Stimulated activated naive B cell treated with anti-CD40 and anti-IgM and Interleukin-4, amounts not matched to agents 10 μg/mL and 1 μg/mL and 100 μg/mL, for 72 hours (primary cell): ENCODE results near the gene RNLS.

ENCODE experiments used
- ATAC-seq, 2 donors: fragments of 150-1000 bp; cut with Tn5 transposase; replicated peaks; 2 replicates each; pipeline ENCODE4 v1.10.0; 2021; ENCODE audit warnings: moderate library complexity in 1 of 2
- DNase-seq: peaks from one replicate; pipeline ENCODE4 v3.0.0; 2021
- H3K27ac Mint-ChIP-seq: one replicate; pipeline ENCODE4 v1.8.0; 2022; ENCODE audit warnings: mild to moderate bottlenecking, mixed read lengths
- H3K27me3 Mint-ChIP-seq, 2 donors: one replicate each; pipeline ENCODE4 v1.8.0; 2022; ENCODE audit warnings: mixed read lengths in 2 of 2
- H3K36me3 Mint-ChIP-seq, 2 donors: one replicate each; pipeline ENCODE4 v1.8.0; 2022; ENCODE audit warnings: mixed read lengths in 2 of 2, mild to moderate bottlenecking in 1 of 2
- H3K4me1 Mint-ChIP-seq, 2 donors: one replicate each; pipeline ENCODE4 v1.8.0; 2022; ENCODE audit warnings: mixed read lengths in 2 of 2, mild to moderate bottlenecking in 1 of 2
- H3K4me3 Mint-ChIP-seq, 2 donors: one replicate each; pipeline ENCODE4 v1.8.0; 2022; ENCODE audit warnings: mild to moderate bottlenecking in 2 of 2, mixed read lengths in 2 of 2, moderate library complexity in 1 of 2
- H3K9me3 Mint-ChIP-seq, 2 donors: one replicate each; pipeline ENCODE4 v1.8.0; 2022; ENCODE audit warnings: mixed read lengths in 2 of 2, mild to moderate bottlenecking in 1 of 2

Gene RNLS

GRCh38 chr10:88540351-88540750 is 42.8 kb downstream of the RNLS start:
- no peaks in the 10 kb centered on the region for H3K27me3 Mint-ChIP-seq
- no peaks in the 10 kb centered on the region for H3K9me3 Mint-ChIP-seq
- peaks cover 2 to 3% of the 10 kb centered on the region in 2 donors for H3K4me1 Mint-ChIP-seq
- no peak for DNase-seq
- no peak overlapping the region for H3K4me3 Mint-ChIP-seq
- no peak for ATAC-seq
- H3K36me3 Mint-ChIP-seq = no peaks in the 10 kb centered on the region
- no peak overlapping the region for H3K27ac Mint-ChIP-seq

- H3K4me1 Mint-ChIP-seq = no peaks in the 10 kb centered on the region
- no peak for ATAC-seq
- no peaks in the 10 kb centered on the region for H3K9me3 Mint-ChIP-seq
- no peaks in the 10 kb centered on the region for H3K27me3 Mint-ChIP-seq
- no peaks in the 10 kb centered on the region for H3K36me3 Mint-ChIP-seq
- H3K4me3 Mint-ChIP-seq = no peak overlapping the region
- no peak for DNase-seq
- H3K27ac Mint-ChIP-seq = no peak overlapping the region
These were observed 45.1 kb downstream of the RNLS start for GRCh38 chr10:88538048-88538447.

DNA sequence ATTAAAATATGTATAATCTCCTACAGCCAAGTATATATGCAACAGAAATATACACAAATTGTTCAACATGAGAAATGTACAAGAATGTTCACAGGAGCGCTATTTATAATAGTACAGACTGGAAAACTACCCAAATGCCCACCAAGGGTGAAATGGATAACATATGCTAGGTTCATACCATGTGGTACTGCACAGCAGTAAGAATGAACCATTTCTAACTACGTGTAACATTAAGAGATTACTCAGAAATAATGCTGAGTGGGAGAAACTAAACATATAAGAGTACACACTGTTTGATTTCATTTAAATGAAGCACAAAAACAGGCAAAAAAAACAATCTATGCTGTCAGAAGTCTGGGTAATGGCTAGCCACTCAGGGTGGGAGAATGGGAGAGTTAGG is 45.8 kb downstream of the RNLS start:
- Mint-ChIP-seq H3K36me3 (no peaks in the 10 kb centered on the region), H3K4me3 (no peak overlapping the region), H3K9me3 (no peaks in the 10 kb centered on the region), H3K27ac (no peak overlapping the region), H3K27me3 (no peaks in the 10 kb centered on the region), H3K4me1 (no peaks in the 10 kb centered on the region)
- no peak for ATAC-seq
- DNase-seq = no peak

DNA sequence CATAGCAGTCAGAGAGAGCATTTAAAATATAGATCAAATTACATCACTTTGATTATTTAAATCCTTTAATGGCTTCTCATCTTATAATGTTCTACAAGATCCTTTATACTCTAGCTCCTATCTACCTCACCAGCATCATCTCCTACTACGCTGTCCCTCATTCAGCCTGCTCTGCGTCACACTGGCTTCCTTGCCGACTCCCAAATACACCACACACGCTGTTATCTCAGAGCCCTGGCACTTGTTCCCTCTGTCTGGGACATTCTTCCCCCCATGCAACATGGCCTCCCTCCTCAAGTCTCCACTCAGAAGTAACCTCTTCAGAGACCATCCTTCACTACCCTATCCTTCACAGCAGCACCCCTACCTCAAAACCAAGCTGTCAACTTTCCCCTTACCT is 46.7 kb downstream of the RNLS start:
- Mint-ChIP-seq H3K4me1 (no peaks in the 10 kb centered on the region), H3K4me3 (no peak overlapping the region), H3K9me3 (no peaks in the 10 kb centered on the region), H3K27ac (no peak overlapping the region), H3K36me3 (no peaks in the 10 kb centered on the region), H3K27me3 (no peaks in the 10 kb centered on the region)
- ATAC-seq = no peak
- no peak for DNase-seq

- no peaks in the 10 kb centered on the region for H3K9me3 Mint-ChIP-seq
- no peak overlapping the region for H3K4me3 Mint-ChIP-seq
- ATAC-seq = no peak
- no peaks in the 10 kb centered on the region for H3K27me3 Mint-ChIP-seq
- no peaks in the 10 kb centered on the region for H3K4me1 Mint-ChIP-seq
- H3K27ac Mint-ChIP-seq = no peak overlapping the region
- no peaks in the 10 kb centered on the region for H3K36me3 Mint-ChIP-seq
- DNase-seq = no peak
These were observed 48.9 kb downstream of the RNLS start for GRCh38 chr10:88534072-88534665.

- Mint-ChIP-seq H3K9me3 (no peaks in the 10 kb centered on the region), H3K4me3 (no peak overlapping the region), H3K4me1 (no peaks in the 10 kb centered on the region), H3K27me3 (no peaks in the 10 kb centered on the region), H3K27ac (no peak overlapping the region), H3K36me3 (no peaks in the 10 kb centered on the region)
- no peak for DNase-seq
- ATAC-seq = no peak
These were observed 51.6 kb downstream of the RNLS start for GRCh38 chr10:88531392-88532052.

GRCh38 chr10:88530629-88531391 is 52.3 kb downstream of the RNLS start:
- ATAC-seq = no peak
- Mint-ChIP-seq H3K27me3 (no peaks in the 10 kb centered on the region), H3K9me3 (no peaks in the 10 kb centered on the region), H3K4me1 (no peaks in the 10 kb centered on the region), H3K36me3 (no peaks in the 10 kb centered on the region), H3K4me3 (no peak overlapping the region), H3K27ac (no peak overlapping the region)
- no peak for DNase-seq

DNA sequence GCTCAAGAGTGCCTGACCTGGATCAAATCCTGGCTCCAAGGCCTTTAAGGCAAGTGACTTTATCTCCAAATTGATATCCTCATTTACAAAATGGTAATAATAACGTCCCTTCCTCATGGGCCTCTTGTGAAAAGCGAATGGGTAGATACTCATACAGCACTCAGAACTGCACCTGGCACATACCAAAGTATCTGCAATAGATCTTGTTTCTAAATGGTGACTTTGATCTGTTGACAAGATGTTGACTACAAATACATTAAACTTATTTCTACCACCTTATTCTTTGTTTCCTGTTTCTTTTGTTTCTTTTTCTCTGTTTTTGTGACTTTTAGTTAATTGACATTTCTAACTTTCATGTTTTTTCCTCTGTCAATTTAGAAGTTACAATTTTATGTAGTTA is 53.0 kb downstream of the RNLS start:
- H3K9me3 Mint-ChIP-seq = no peaks in the 10 kb centered on the region
- no peak overlapping the region for H3K4me3 Mint-ChIP-seq
- no peaks in the 10 kb centered on the region for H3K36me3 Mint-ChIP-seq
- no peak overlapping the region for H3K27ac Mint-ChIP-seq
- no peak for DNase-seq
- no peak for ATAC-seq
- no peaks in the 10 kb centered on the region for H3K27me3 Mint-ChIP-seq
- H3K4me1 Mint-ChIP-seq = no peaks in the 10 kb centered on the region

DNA sequence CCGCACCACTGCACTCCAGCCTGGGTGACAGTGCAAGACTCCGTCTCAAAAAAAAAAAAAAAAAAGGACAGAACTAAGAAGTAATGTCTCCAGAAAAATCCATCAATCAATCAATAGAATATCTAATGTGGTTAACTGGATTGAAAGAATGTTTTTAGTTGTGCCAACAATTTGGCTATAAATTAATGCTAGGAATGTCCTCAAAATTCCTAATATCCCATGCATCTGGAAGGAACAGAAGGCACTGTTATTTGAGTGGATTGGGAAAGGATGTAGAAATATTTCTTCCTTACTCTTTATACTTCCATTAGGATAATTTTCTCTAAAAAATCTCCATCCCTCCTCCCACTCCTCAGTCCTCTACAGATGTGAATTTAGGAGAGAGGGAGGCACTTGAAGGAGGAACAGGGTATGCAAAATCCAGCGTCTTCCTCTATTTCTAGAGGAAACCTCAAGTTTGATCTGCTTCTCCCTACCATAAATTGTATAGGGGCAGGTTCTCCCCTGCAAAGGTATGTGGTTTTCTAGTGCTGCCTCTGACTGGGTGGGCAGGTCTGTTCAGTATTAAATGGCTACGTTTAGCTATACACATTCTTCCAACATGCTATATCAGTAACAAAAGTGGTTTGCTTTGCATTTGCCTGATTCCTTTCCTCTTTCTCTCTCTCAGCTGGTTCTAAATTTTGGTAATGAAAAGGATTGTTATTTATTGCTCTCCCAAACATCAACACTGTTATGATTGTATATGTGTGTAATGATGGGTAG is 54.1 kb downstream of the RNLS start:
- H3K27ac Mint-ChIP-seq = no peak overlapping the region
- no peaks in the 10 kb centered on the region for H3K4me1 Mint-ChIP-seq
- ATAC-seq (no peak), DNase-seq (no peak)
- H3K9me3 Mint-ChIP-seq = no peaks in the 10 kb centered on the region
- no peaks in the 10 kb centered on the region for H3K27me3 Mint-ChIP-seq
- no peak overlapping the region for H3K4me3 Mint-ChIP-seq
- H3K36me3 Mint-ChIP-seq = no peaks in the 10 kb centered on the region

GRCh38 chr10:88528201-88528600 is 54.9 kb downstream of the RNLS start:
- Mint-ChIP-seq H3K4me1 (no peaks in the 10 kb centered on the region), H3K27me3 (no peaks in the 10 kb centered on the region), H3K36me3 (no peaks in the 10 kb centered on the region), H3K9me3 (no peaks in the 10 kb centered on the region), H3K27ac (no peak overlapping the region), H3K4me3 (no peak overlapping the region)
- DNase-seq (no peak), ATAC-seq (no peak)

DNA sequence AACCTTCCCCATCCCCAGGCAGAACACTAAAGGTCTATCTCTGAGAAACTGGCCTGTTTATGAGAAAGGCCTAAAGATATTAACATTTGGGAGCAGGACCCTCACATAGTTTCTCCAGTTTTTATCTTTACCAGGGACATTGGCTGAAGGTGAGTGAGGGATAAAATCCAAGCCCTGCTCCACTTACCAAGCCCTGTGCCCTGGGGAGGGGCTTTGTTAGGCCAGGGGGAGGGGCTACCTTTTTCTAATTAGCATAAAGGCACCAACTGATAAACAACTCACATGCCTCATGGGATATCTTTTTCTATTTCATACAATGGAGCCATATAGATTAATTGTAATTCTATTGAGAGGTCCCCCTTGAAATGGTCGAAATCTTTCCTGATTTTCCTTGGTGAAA is 55.9 kb downstream of the RNLS start:
- H3K4me3 Mint-ChIP-seq = no peak overlapping the region
- DNase-seq = no peak
- H3K4me1 Mint-ChIP-seq = no peaks in the 10 kb centered on the region
- H3K27ac Mint-ChIP-seq = no peak overlapping the region
- no peaks in the 10 kb centered on the region for H3K36me3 Mint-ChIP-seq
- H3K27me3 Mint-ChIP-seq = no peaks in the 10 kb centered on the region
- H3K9me3 Mint-ChIP-seq = no peaks in the 10 kb centered on the region
- ATAC-seq = no peak

- DNase-seq (no peak), ATAC-seq (no peak)
- Mint-ChIP-seq H3K4me3 (no peak overlapping the region), H3K9me3 (no peaks in the 10 kb centered on the region), H3K27ac (no peak overlapping the region), H3K27me3 (no peaks in the 10 kb centered on the region), H3K36me3 (no peaks in the 10 kb centered on the region), H3K4me1 (no peaks in the 10 kb centered on the region)
These were observed 56.5 kb downstream of the RNLS start for GRCh38 chr10:88526501-88527105.

GRCh38 chr10:88525371-88526069 is 57.6 kb downstream of the RNLS start:
- ATAC-seq = no peak
- DNase-seq = no peak
- Mint-ChIP-seq H3K36me3 (no peaks in the 10 kb centered on the region), H3K27ac (no peak overlapping the region), H3K4me1 (no peaks in the 10 kb centered on the region), H3K4me3 (no peak overlapping the region), H3K27me3 (no peaks in the 10 kb centered on the region), H3K9me3 (no peaks in the 10 kb centered on the region)
